Measurements from ENCODE around the gene FBXW5. TPM values are rescaled to one million over a fixed set of nuclear protein-coding genes. Genes with fewer than 3 reads are reported as not detected.

The FBXW5 gene
- total and polyA plus RNA-seq, 8 donors: 56.2 to 117 (median 64.1) TPM

DNA sequence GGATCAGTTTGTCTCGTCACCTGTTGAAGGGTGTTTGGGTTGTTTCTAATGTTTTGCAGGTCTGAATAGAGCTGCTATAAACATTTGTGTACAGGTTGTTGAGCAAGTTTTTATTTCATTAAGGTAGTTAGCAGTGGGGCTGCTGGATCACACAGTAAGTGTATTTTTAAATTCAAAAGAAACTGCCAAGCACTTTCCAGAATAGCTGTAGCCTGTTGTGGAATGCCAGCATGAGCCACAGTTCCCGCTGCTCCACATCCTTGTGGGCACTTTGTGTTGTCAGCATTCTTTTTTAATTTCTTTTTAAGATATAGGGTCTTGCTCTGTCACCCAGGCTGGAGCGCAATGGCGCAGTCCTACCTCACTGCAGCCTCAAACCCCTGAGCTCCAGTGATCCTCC is 14.5 kb downstream of the FBXW5 start:
- H3K27ac ChIP-seq: no peak overlapping the region
- TF ChIP-seq, protein P1, sequence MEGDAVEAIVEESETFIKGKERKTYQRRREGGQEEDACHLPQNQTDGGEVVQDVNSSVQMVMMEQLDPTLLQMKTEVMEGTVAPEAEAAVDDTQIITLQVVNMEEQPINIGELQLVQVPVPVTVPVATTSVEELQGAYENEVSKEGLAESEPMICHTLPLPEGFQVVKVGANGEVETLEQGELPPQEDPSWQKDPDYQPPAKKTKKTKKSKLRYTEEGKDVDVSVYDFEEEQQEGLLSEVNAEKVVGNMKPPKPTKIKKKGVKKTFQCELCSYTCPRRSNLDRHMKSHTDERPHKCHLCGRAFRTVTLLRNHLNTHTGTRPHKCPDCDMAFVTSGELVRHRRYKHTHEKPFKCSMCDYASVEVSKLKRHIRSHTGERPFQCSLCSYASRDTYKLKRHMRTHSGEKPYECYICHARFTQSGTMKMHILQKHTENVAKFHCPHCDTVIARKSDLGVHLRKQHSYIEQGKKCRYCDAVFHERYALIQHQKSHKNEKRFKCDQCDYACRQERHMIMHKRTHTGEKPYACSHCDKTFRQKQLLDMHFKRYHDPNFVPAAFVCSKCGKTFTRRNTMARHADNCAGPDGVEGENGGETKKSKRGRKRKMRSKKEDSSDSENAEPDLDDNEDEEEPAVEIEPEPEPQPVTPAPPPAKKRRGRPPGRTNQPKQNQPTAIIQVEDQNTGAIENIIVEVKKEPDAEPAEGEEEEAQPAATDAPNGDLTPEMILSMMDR (IDR thresholded peaks at IDR 0.05): no peak
- no peak for FAIRE-seq
- H3K27me3 ChIP-seq: no peaks in the 10 kb centered on the region
- no peak overlapping the region for H3K4me3 ChIP-seq
- intact Hi-C loops (cut with DNase I): no loop called here
- peaks cover 0 to 6% (median 0%) of the 10 kb centered on the region in 3 donors for H3K36me3 ChIP-seq
- DNase-seq: no peak
- 98% methylated on average over 4 of the region's 4 CpGs for WGBS, 2 donors
- ATAC-seq: no peak
- H3K9me3 ChIP-seq: no peaks in the 10 kb centered on the region
- no peaks in the 10 kb centered on the region for H3K4me1 ChIP-seq

DNA sequence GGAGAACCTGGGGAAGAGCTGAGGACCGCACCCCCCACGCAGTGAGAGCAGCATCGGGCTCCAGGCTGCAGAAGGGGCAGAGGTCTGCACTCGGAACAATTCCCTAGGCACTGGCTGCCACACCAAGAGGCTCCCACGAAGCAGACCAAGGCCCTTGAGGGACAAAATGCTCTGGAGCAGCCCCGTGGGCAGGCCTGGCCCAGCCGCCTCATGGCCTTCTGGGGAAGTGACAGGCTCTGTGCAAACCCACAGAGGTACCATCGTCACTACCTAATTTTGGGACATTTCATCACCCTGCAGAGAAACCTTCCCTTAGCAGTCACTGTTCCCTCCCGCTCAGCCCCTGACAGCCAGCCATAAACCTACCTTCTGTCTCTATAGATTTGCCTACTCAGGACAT is 15.9 kb downstream of the FBXW5 start:
- Histone ChIP-seq H3K36me3 (peaks cover 0 to 6% (median 0%) of the 10 kb centered on the region in 3 donors), H3K4me3 (no peak overlapping the region), H3K4me1 (no peaks in the 10 kb centered on the region), H3K9me3 (no peaks in the 10 kb centered on the region), H3K27me3 (no peaks in the 10 kb centered on the region), H3K27ac (no peak overlapping the region)
- DNase-seq: no peak
- TF ChIP-seq, protein P1 (IDR thresholded peaks at IDR 0.05): no peak
- FAIRE-seq: no peak
- ATAC-seq: peak in 1 of 4 donors; percentile 9
- intact Hi-C loops (cut with DNase I): no loop called here
- 86 to 87% methylated on average over 9 of the region's 9 CpGs for WGBS, 2 donors

DNA sequence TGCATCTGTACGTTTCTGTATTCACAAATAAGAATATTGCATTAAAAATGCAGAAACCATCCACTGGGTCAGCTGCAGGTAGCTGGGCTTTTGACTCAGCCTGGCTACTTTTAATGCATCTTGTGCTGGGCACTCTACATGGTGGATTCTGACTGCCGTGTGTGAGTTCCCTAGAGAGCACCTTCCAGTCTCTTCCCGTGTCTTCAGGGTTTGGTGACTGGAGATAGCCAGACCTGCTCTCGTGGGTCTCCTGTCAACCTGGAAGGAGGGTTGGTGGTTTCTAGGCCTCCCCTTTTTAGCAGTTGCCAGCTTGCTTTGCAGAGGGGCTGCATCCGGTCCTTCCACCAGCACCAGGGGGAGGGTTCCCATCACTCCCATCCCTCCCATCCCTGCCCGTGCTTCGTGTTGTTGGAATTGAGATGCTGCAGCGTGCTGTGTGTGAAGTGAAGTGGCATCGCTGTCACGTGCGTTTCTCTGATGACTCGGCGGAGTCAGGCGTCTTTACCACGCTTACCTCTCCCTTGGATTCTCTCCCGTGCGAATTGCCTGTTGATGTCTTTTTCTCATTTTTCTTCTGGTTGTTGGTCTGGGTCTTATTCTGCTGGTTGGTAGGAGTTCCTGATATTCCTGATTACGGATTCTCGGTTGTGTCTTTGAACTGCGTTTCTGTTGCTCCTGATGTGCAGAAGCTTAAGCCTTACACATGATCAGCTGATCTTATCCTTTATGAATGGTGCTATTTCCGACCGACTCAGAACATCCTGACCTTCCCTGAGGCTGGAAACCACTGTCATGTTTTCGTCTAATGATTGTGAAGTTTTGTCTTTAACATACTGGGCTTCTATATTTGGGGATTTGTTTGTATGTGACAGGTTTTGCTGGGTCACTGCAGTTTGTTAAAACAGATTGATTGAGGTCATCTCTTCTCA is 16.9 kb downstream of the FBXW5 start:
- H3K4me1 ChIP-seq: no peaks in the 10 kb centered on the region
- DNase-seq (no peak), ATAC-seq (no peak), FAIRE-seq (no peak)
- no peaks in the 10 kb centered on the region for H3K27me3 ChIP-seq
- H3K27ac ChIP-seq: no peak overlapping the region
- intact Hi-C loops (cut with DNase I): no loop called here
- H3K4me3 ChIP-seq: no peak overlapping the region
- TF ChIP-seq, protein P1 (IDR thresholded peaks at IDR 0.05): no peak
- no peaks in the 10 kb centered on the region for H3K9me3 ChIP-seq
- peaks cover 0 to 6% (median 0%) of the 10 kb centered on the region in 3 donors for H3K36me3 ChIP-seq
- WGBS, 2 donors: 86 to 90% methylated on average over 23 of the region's 23 CpGs

DNA sequence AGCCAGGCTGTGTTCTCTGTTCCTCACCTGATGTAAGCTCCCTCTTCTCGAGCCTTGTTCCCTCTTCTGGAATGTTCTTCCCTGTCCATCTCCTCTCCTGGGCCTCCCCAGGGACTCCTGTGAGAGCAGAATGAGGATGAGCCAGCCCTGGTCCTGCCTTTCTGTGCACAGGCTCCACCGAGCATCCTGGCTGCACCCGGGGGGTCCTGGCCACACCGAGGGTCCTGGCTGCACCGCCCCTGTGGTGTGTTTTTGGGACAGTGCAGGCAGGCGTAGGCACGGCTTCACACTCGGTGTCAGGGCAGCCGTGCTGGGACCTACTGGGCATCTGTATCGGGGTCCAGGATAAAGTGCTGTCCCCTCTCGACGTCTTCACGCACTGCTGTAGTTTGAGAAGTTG is 17.8 kb downstream of the FBXW5 start:
- 96% methylated on average over 13 of the region's 13 CpGs for WGBS, 2 donors
- Histone ChIP-seq H3K9me3 (no peaks in the 10 kb centered on the region), H3K27me3 (no peaks in the 10 kb centered on the region), H3K27ac (no peak overlapping the region), H3K36me3 (peaks cover 0 to 6% (median 0%) of the 10 kb centered on the region in 3 donors), H3K4me3 (no peak overlapping the region), H3K4me1 (no peaks in the 10 kb centered on the region)
- DNase-seq (no peak), FAIRE-seq (no peak), ATAC-seq (no peak)
- intact Hi-C loops (cut with DNase I): no loop called here
- TF ChIP-seq, protein P1 (IDR thresholded peaks at IDR 0.05): no peak

DNA sequence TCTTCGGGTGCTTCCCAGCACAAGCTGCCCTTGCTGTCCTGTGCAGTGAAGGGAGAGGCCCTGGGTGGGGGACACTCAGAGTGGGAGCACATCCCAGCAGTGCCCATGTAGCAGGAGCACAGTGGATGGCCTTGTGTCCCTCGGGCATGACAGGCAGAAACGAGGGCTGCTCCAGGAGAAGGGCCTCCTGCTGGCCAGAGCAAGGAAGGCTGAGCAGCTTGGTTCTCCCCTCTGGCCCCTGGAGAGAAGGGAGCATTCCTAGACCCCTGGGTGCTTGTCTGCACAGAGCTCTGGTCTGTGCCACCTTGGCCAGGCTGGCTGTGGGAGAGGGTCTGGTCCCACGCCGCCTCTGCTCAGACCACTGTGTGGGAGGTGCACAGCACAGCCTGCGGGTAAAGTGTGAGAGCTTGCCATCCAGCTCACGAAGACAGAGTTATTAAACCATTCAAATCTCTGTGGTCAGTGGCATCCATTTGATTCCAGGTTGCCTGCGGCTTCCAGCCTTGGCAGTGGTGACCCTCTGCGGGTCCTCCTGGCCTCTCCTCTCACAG is 18.3 kb downstream of the FBXW5 start:
- Histone ChIP-seq H3K4me1 (no peaks in the 10 kb centered on the region), H3K4me3 (no peak overlapping the region), H3K27me3 (no peaks in the 10 kb centered on the region), H3K27ac (no peak overlapping the region), H3K36me3 (peaks cover 0 to 6% (median 0%) of the 10 kb centered on the region in 3 donors), H3K9me3 (no peaks in the 10 kb centered on the region)
- intact Hi-C loops (cut with DNase I): no loop called here
- no peak for FAIRE-seq
- WGBS, 2 donors: 83 to 89% methylated on average over 9 of the region's 9 CpGs
- TF ChIP-seq, protein P1 (IDR thresholded peaks at IDR 0.05): no peak
- ATAC-seq: no peak
- DNase-seq: no peak
